ENCODE data around the gene FALEC. TPM values are rescaled to one million over a fixed set of nuclear protein-coding genes. Genes with fewer than 3 reads are reported as not detected.

The FALEC gene
- total RNA-seq, 2 experiments from 2014 or later = not detected

- POLR2A ChIA-PET = interaction anchor here (0.9 to 1.8 kb wide), 4 partner anchors 8 to 77 kb away, joined by 3 to 10 read pairs (median 6); partner anchors contain the start of genes ENSA and MCL1
Observed at GRCh38 chr1:150552128-150552910, 36.8 kb downstream of the FALEC start.

GRCh38 chr1:150552911-150553289, 37.3 kb downstream of the FALEC start:
- Histone ChIP-seq H3K4me3 (ENCODE audit: low read length) (no peak overlapping the region), H3K4me1 (ENCODE audit: insufficient read depth, low read length) (peaks cover 43% of the 10 kb centered on the region), H3K9me3 (ENCODE audit: control insufficient read depth in 1 of 2, insufficient read depth in 1 of 2, low read length in 2 of 2) (no peaks in the 10 kb centered on the region), H3K27me3 (ENCODE audit: control insufficient read depth in 1 of 2, insufficient read depth in 2 of 2, low read length in 2 of 2) (peaks cover 3 to 5% of the 10 kb centered on the region in 2 experiments), H3K36me3 (ENCODE audit: insufficient read depth, low read length) (peaks cover 8% of the 10 kb centered on the region), H3K27ac (ENCODE audit: low read depth in 1 of 2, low read length in 2 of 2) (no peak overlapping the region)
- no peak for ATAC-seq (ENCODE audit: poor library complexity)
- H3K27me3 Mint-ChIP-seq = peaks cover 18% of the 10 kb centered on the region
- CTCF ChIA-PET = interaction anchor here (1.1 kb wide), 1 partner anchor 20 kb away, joined by 3 read pairs; no protein-coding TSS in a partner anchor
- no peak overlapping the region for H3K4me3 Mint-ChIP-seq
- H3K9me3 Mint-ChIP-seq = no peaks in the 10 kb centered on the region
- intact Hi-C loops (cut with DNase I, micrococcal nuclease) = no loop called here
- POLR2A ChIA-PET = interaction anchor here (1.3 kb wide), 1 partner anchor 26 kb away, joined by 9 read pairs; the partner anchor contains the start of gene MCL1
- no peak for DNase-seq
- no peak overlapping the region for H3K27ac Mint-ChIP-seq
- H3K36me3 Mint-ChIP-seq (ENCODE audit: low read depth) = peaks cover 4% of the 10 kb centered on the region
- H3K4me1 Mint-ChIP-seq (ENCODE audit: low read depth) = peaks cover 23% of the 10 kb centered on the region
- TF ChIP-seq CTCF (IDR thresholded peaks at IDR 0.05) = no peak

More at GRCh38 chr1:150552128-150552910, 36.8 kb downstream of the FALEC start:
- Histone ChIP-seq H3K27me3 (ENCODE audit: control insufficient read depth in 1 of 2, insufficient read depth in 2 of 2, low read length in 2 of 2) (peaks cover 3 to 5% of the 10 kb centered on the region in 2 experiments), H3K36me3 (ENCODE audit: insufficient read depth, low read length) (peaks cover 3% of the 10 kb centered on the region), H3K27ac (ENCODE audit: low read depth in 1 of 2, low read length in 2 of 2) (no peak overlapping the region), H3K4me1 (ENCODE audit: insufficient read depth, low read length) (peaks cover 41% of the 10 kb centered on the region), H3K9me3 (ENCODE audit: control insufficient read depth in 1 of 2, insufficient read depth in 1 of 2, low read length in 2 of 2) (no peaks in the 10 kb centered on the region), H3K4me3 (ENCODE audit: low read length) (no peak overlapping the region)
- Mint-ChIP-seq H3K36me3 (ENCODE audit: low read depth) (peaks cover 4% of the 10 kb centered on the region), H3K27ac (no peak overlapping the region), H3K27me3 (peaks cover 18% of the 10 kb centered on the region), H3K4me3 (peak overlapping the region; percentile 48), H3K9me3 (no peaks in the 10 kb centered on the region), H3K4me1 (ENCODE audit: low read depth) (peaks cover 23% of the 10 kb centered on the region)
- intact Hi-C loops (cut with DNase I, micrococcal nuclease) = no loop called here
- ATAC-seq (ENCODE audit: poor library complexity) (no peak), DNase-seq (peak in 3 of 14 experiments; percentile 34 to 72 (median 67))
- CTCF ChIA-PET = interaction anchor here (0.7 to 2.3 kb wide), 4 partner anchors 7 to 226 kb away, joined by 3 to 8 read pairs (median 5); no protein-coding TSS in a partner anchor
- TF ChIP-seq CTCF (IDR thresholded peaks at IDR 0.05) = no peak

- POLR2A ChIA-PET = interaction anchor here (1.3 kb wide), 1 partner anchor 25 kb away, joined by 9 read pairs; the partner anchor contains the start of gene MCL1
- no peak for TF ChIP-seq CTCF (IDR thresholded peaks at IDR 0.05)
- ATAC-seq (ENCODE audit: poor library complexity) = no peak
Observed at GRCh38 chr1:150553392-150554085, 38.0 kb downstream of the FALEC start.

More at GRCh38 chr1:150553392-150554085, 38.0 kb downstream of the FALEC start:
- Histone ChIP-seq H3K27ac (ENCODE audit: low read depth in 1 of 2, low read length in 2 of 2) (no peak overlapping the region), H3K4me3 (ENCODE audit: low read length) (no peak overlapping the region), H3K4me1 (ENCODE audit: insufficient read depth, low read length) (peaks cover 44% of the 10 kb centered on the region), H3K36me3 (ENCODE audit: insufficient read depth, low read length) (peaks cover 14% of the 10 kb centered on the region), H3K27me3 (ENCODE audit: control insufficient read depth in 1 of 2, insufficient read depth in 2 of 2, low read length in 2 of 2) (peaks cover under 1 to 5% of the 10 kb centered on the region in 2 experiments), H3K9me3 (ENCODE audit: control insufficient read depth in 1 of 2, insufficient read depth in 1 of 2, low read length in 2 of 2) (no peaks in the 10 kb centered on the region)
- intact Hi-C loops (cut with DNase I, micrococcal nuclease) = no loop called here
- peaks cover 4% of the 10 kb centered on the region for H3K36me3 Mint-ChIP-seq (ENCODE audit: low read depth)
- H3K9me3 Mint-ChIP-seq = no peaks in the 10 kb centered on the region
- H3K4me3 Mint-ChIP-seq = no peak overlapping the region
- DNase-seq = peak in 1 of 14 experiments; percentile 33
- peaks cover 13% of the 10 kb centered on the region for H3K27me3 Mint-ChIP-seq
- CTCF ChIA-PET = no interaction called here
- H3K4me1 Mint-ChIP-seq (ENCODE audit: low read depth) = peaks cover 20% of the 10 kb centered on the region
- no peak overlapping the region for H3K27ac Mint-ChIP-seq
